Stomach (tissue), 4 donors: Measurements from ENCODE around the gene CREB1.

ENCODE experiments used
- POLR2A ChIP-seq, 4 donors: fragments of 450-650 bp; IDR thresholded peaks; one replicate each; pipeline ENCODE4 v1.6.1; 2016; ENCODE audit warnings: antibody characterized with exemption in 4 of 4, control low read depth in 2 of 4, mild to moderate bottlenecking in 1 of 4, moderate library complexity in 1 of 4
- TF ChIP-seq, protein P1 (sequence below), 7 experiments: fragments of 450-650 bp in 4 of 7; fragments of 200-600 bp in 3 of 7; sonication (generic) in 3 of 7; IDR thresholded peaks; one replicate each; pipeline ENCODE4 v1.5.1; 2016 to 2019; ENCODE audit warnings: antibody characterized with exemption in 7 of 7, control low read depth in 2 of 7, mild to moderate bottlenecking in 1 of 7

DNA sequence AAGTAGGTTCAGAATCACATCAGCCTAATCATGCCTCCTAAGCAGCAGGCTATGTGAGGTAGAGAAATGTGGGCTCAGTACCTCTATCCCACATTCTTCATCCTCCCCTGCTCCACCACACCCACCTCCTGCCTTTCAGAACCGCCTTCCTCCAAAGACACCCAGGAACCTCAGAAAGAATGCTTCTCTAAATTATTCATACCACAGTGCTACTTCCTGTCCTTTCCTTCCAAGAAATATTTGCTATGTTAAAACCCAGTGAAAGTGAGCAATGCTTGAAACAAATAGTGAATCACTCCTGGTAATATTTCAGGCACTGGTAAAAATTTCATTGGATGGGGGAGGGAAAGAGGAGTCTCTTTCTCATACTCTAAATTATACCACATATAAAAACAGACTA is 24.0 kb upstream of the CREB1 start:
- no peak for TF ChIP-seq POLR2A (IDR thresholded peaks at IDR 0.05)
- TF ChIP-seq, protein P1, sequence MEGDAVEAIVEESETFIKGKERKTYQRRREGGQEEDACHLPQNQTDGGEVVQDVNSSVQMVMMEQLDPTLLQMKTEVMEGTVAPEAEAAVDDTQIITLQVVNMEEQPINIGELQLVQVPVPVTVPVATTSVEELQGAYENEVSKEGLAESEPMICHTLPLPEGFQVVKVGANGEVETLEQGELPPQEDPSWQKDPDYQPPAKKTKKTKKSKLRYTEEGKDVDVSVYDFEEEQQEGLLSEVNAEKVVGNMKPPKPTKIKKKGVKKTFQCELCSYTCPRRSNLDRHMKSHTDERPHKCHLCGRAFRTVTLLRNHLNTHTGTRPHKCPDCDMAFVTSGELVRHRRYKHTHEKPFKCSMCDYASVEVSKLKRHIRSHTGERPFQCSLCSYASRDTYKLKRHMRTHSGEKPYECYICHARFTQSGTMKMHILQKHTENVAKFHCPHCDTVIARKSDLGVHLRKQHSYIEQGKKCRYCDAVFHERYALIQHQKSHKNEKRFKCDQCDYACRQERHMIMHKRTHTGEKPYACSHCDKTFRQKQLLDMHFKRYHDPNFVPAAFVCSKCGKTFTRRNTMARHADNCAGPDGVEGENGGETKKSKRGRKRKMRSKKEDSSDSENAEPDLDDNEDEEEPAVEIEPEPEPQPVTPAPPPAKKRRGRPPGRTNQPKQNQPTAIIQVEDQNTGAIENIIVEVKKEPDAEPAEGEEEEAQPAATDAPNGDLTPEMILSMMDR (IDR thresholded peaks at IDR 0.05): no peak
